GM21360 (cell line): Measurements from ENCODE around the gene PKN2.
"Not testable (repeated sequence)": the region's sequence is repeated elsewhere in the genome, so short reads cannot be mapped to it uniquely, and the experiment has no call there.

Experiments used
- ATAC-seq: cut with Tn5 transposase; IDR thresholded peaks from one replicate; pipeline ENCODE4 v1.9.1; 2021; ENCODE audit warnings: mild to moderate bottlenecking, moderate library complexity; ENCODE audit not compliant: unreplicated experiment

Gene PKN2

GRCh38 chr1:88673446-88673845, 10.6 kb upstream of the PKN2 start:
- no peak for ATAC-seq

GRCh38 chr1:88678405-88678804, 5.7 kb upstream of the PKN2 start:
- no peak for ATAC-seq

- ATAC-seq, result no peak
Observed at GRCh38 chr1:88680471-88680870, 3.6 kb upstream of the PKN2 start.

- ATAC-seq, result no peak
Observed at GRCh38 chr1:88680911-88681622, 3.0 kb upstream of the PKN2 start.

- ATAC-seq, result peak; percentile 42
Observed at GRCh38 chr1:88684482-88685258, 597 bp downstream of the PKN2 start.

- no peak for ATAC-seq
Observed at GRCh38 chr1:88685259-88685620, 1.2 kb downstream of the PKN2 start.

- ATAC-seq, result no peak
Observed at GRCh38 chr1:88691540-88691939, 7.5 kb downstream of the PKN2 start.

- no peak for ATAC-seq
Observed at GRCh38 chr1:88695781-88696180, 11.7 kb downstream of the PKN2 start.

GRCh38 chr1:88697503-88697902, 13.4 kb downstream of the PKN2 start:
- ATAC-seq, result no peak

GRCh38 chr1:88698140-88698539, 14.1 kb downstream of the PKN2 start:
- no peak for ATAC-seq

- no peak for ATAC-seq
Observed at GRCh38 chr1:88698764-88699163, 14.7 kb downstream of the PKN2 start.

- ATAC-seq, result no peak
Observed at GRCh38 chr1:88700425-88701013, 16.4 kb downstream of the PKN2 start.

GRCh38 chr1:88701275-88701674, 17.2 kb downstream of the PKN2 start:
- peak; percentile 89 for ATAC-seq

- not testable (repeated sequence) for ATAC-seq
Observed at GRCh38 chr1:88701793-88702192, 17.7 kb downstream of the PKN2 start.

GRCh38 chr1:88708011-88708410, 23.9 kb downstream of the PKN2 start:
- no peak for ATAC-seq

GRCh38 chr1:88712907-88713306, 28.8 kb downstream of the PKN2 start:
- not testable (repeated sequence) for ATAC-seq

- ATAC-seq, result not testable (repeated sequence)
Observed at GRCh38 chr1:88716571-88716970, 32.5 kb downstream of the PKN2 start.

- ATAC-seq, result no peak
Observed at GRCh38 chr1:88722492-88722891, 38.4 kb downstream of the PKN2 start.

- ATAC-seq, result no peak
Observed at GRCh38 chr1:88726697-88727096, 42.6 kb downstream of the PKN2 start.

GRCh38 chr1:88727205-88727604, 43.1 kb downstream of the PKN2 start:
- ATAC-seq, result no peak

GRCh38 chr1:88729297-88729696, 45.2 kb downstream of the PKN2 start:
- ATAC-seq, result no peak

GRCh38 chr1:88730132-88730675, 46.1 kb downstream of the PKN2 start:
- no peak for ATAC-seq
